Thyroid gland (tissue), 4 donors: ENCODE data around the gene BATF. TPM values are rescaled to one million over a fixed set of nuclear protein-coding genes. Genes with fewer than 3 reads are reported as not detected.
"Not testable (repeated sequence)": the region's sequence is repeated elsewhere in the genome, so short reads cannot be mapped to it uniquely, and the experiment has no call there.

ENCODE experiments used
- DNase-seq, 2 donors: peaks; one replicate each; pipeline ENCODE4 v3.0.0-alpha.2; 2019
- H3K27ac ChIP-seq, 3 donors: fragments of 200-600 bp; sonication (generic); 1 replicate in 2 of 3; 2 replicates in 1 of 3; pipeline ENCODE4 v1.5.1; 2016 to 2019; ENCODE audit warnings: mild to moderate bottlenecking in 1 of 3, moderate library complexity in 1 of 3
- H3K27me3 ChIP-seq: fragments of 200-600 bp; sonication (generic); one replicate; pipeline ENCODE4 v1.5.1; 2019
- H3K36me3 ChIP-seq, 2 donors: fragments of 200-600 bp; sonication (generic); one replicate each; pipeline ENCODE4 v1.5.1; 2016 to 2019
- H3K4me1 ChIP-seq, 2 donors: fragments of 200-600 bp; sonication (generic); one replicate each; pipeline ENCODE4 v1.5.1; 2017 to 2019
- H3K4me3 ChIP-seq, 3 donors: fragments of 200-600 bp; sonication (generic); replicated peaks in 1 of 3; 1 replicate in 2 of 3; 2 replicates in 1 of 3; pipeline ENCODE4 v1.5.1; 2016; ENCODE audit warnings: mild to moderate bottlenecking in 1 of 3
- H3K9me3 ChIP-seq: fragments of 200-600 bp; sonication (generic); one replicate; pipeline ENCODE4 v1.5.1; 2017
- POLR2A ChIP-seq, 2 donors: fragments of 450-650 bp; IDR thresholded peaks; one replicate each; pipeline ENCODE4 v1.6.1; 2017; ENCODE audit warnings: antibody characterized with exemption in 2 of 2, mild to moderate bottlenecking in 2 of 2, moderate library complexity in 1 of 2
- WGBS, 2 donors: methylation state at CpG; one replicate each; pipeline ENCODE4 v1.1.5; 2017; 5-methylcytosine and 5-hydroxymethylcytosine counted together
- intact Hi-C: fragments of 100-400 bp; cut with DNase I; formaldehyde crosslinking; loops from one replicate; pipeline ENCODE4 v1.15.1; 2023
- total RNA-seq, 4 donors: library from RNA; depleted of rRNA; stranded (reverse); fragments of >200 nt; gene quantifications; one replicate each; pipeline ENCODE4 v1.2.3, GENCODE V29; 2016
- TF ChIP-seq, protein P1 (sequence below), 6 experiments: fragments of 200-600 bp in 3 of 6; fragments of 450-650 bp in 3 of 6; sonication (generic) in 3 of 6; IDR thresholded peaks; one replicate each; pipeline ENCODE4 v1.5.1; 2016 to 2019; ENCODE audit warnings: antibody characterized with exemption in 6 of 6, mild to moderate bottlenecking in 2 of 6, inconsistent platforms in 1 of 6, moderate library complexity in 1 of 6

The BATF gene, protein sequence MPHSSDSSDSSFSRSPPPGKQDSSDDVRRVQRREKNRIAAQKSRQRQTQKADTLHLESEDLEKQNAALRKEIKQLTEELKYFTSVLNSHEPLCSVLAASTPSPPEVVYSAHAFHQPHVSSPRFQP
- total RNA-seq, result 1 to 10 TPM in 3 of 4 donors, not detected in 1; 1.6 to 6.6 (median 4.9) TPM

DNA sequence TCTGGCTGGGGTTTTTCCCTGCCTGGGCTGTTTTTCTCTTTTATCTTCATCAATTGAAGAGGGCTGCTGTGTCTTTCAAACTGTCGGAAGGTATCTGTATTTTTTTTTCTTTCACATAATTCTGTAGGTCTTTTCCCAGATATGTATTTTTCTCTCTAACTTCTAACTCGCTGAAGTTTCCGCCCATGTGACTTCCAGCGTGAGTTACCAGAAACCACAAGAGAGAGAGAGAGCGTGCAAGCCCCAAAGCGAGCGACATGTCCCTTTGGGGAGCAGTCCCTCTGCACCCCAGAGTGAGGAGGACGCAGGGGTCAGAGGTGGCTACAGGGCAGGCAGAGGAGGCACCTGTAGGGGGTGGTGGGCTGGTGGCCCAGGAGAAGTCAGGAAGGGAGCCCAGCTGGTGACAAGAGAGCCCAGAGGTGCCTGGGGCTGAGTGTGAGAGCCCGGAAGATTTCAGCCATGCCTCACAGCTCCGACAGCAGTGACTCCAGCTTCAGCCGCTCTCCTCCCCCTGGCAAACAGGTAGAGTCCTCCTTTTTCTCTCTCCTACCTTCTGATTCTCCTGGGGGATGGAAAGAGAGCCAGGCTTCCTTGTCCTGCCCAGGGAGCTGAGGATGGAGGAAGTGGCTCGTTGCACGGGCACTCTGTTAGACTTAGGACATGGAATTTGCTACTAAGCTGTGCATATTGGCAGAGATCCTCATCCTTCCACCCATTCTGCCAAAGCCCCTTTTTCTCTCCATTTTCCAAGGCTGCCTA lies at the start of gene BATF:
Gene BATF (plus strand): TSS at position 246 of the 759 bp plus-strand sequence. CDS start 214 bp downstream, at position 460.
- Histone ChIP-seq H3K9me3 (no peaks in the 10 kb centered on the region), H3K27me3 (no peaks in the 10 kb centered on the region), H3K4me1 (peaks cover 0 to 16% of the 10 kb centered on the region in 2 donors), H3K36me3 (no peaks in the 10 kb centered on the region), H3K27ac (peak within 1 kb of the TSS in 1 of 3 donors; percentile 46), H3K4me3 (no peak within 1 kb of the TSS)
- TF ChIP-seq, protein P1, sequence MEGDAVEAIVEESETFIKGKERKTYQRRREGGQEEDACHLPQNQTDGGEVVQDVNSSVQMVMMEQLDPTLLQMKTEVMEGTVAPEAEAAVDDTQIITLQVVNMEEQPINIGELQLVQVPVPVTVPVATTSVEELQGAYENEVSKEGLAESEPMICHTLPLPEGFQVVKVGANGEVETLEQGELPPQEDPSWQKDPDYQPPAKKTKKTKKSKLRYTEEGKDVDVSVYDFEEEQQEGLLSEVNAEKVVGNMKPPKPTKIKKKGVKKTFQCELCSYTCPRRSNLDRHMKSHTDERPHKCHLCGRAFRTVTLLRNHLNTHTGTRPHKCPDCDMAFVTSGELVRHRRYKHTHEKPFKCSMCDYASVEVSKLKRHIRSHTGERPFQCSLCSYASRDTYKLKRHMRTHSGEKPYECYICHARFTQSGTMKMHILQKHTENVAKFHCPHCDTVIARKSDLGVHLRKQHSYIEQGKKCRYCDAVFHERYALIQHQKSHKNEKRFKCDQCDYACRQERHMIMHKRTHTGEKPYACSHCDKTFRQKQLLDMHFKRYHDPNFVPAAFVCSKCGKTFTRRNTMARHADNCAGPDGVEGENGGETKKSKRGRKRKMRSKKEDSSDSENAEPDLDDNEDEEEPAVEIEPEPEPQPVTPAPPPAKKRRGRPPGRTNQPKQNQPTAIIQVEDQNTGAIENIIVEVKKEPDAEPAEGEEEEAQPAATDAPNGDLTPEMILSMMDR (IDR thresholded peaks at IDR 0.05), result no peak
- no peak for TF ChIP-seq POLR2A (IDR thresholded peaks at IDR 0.05)
- intact Hi-C loops, result no loop called here
- DNase-seq, result peak in 1 of 2 donors; percentile 12
- 63 to 67% methylated on average over 13 of the region's 13 CpGs for WGBS, 2 donors

DNA sequence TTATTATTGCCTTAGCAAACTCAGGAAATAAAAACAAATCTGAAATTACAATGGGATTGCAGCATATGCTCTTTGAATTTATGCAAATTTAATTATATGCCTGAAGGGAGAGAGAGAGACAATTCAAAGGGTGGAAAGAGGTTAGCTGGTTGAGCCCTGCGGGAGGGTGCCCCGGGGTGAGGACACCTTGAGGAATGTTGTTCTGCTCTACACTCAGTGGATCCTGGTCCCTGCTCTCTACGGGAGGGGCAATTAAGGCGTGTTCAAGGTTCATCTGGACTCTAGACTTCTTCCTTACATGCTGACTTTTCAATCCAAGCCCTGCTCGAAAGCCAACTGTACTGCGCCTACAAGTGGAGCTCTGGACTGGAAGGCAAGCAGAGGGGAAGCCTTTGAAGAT lies 48.1 kb upstream of the BATF start:
- H3K27ac ChIP-seq, H3K9me3 ChIP-seq, intact Hi-C loops, DNase-seq, H3K27me3 ChIP-seq, H3K4me3 ChIP-seq: not testable (repeated sequence)
- 77 to 89% methylated on average over 6 of the region's 6 CpGs for WGBS, 2 donors
- Histone ChIP-seq H3K36me3 (peaks cover 0 to 12% of the 10 kb centered on the region in 2 donors), H3K4me1 (peaks cover 11 to 13% of the 10 kb centered on the region in 2 donors)

DNA sequence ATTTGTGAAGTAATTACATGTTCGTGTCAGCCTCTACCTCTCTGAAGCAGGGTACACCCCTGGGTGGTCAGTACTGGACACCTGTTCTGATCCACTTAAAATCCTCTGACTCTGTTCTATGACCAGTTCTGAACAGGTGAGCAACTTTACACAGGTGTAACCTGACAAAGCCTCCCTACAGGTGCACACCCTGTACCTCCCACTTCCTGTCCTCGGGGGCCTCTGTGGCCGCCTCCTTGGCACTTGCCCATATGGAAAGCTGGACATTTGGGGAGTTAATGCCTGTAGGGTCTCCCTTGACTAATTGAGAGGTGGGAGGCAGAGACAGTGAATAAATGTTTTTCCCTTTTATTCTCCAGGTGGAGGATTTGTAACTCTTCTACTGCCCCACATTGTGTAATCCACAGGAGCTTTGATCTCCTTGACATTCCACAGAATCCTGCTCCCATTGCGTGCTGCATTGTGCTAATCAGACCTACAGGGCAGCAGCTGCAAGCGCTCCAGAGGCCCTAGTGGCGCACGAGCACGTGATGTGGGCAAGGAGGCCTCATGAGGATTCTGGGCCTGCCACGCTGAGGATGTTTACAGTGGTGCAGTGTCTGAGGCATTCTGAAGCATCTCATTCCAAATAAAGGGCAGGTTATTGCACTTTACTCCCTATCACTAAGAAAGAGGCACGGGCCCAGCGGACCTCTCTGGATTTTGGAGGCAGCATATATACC lies 45.8 kb upstream of the BATF start:
- no peak overlapping the region for H3K27ac ChIP-seq
- 76 to 77% methylated on average over 11 of the region's 11 CpGs for WGBS, 2 donors
- no peak for TF ChIP-seq POLR2A (IDR thresholded peaks at IDR 0.05)
- TF ChIP-seq, protein P1 (IDR thresholded peaks at IDR 0.05), result no peak
- no peaks in the 10 kb centered on the region for H3K27me3 ChIP-seq
- no peak overlapping the region for H3K4me3 ChIP-seq
- H3K4me1 ChIP-seq, result no peaks in the 10 kb centered on the region
- peaks cover 0 to 7% of the 10 kb centered on the region in 2 donors for H3K36me3 ChIP-seq
- DNase-seq, result no peak
- H3K9me3 ChIP-seq, result no peaks in the 10 kb centered on the region
- intact Hi-C loops, result no loop called here

DNA sequence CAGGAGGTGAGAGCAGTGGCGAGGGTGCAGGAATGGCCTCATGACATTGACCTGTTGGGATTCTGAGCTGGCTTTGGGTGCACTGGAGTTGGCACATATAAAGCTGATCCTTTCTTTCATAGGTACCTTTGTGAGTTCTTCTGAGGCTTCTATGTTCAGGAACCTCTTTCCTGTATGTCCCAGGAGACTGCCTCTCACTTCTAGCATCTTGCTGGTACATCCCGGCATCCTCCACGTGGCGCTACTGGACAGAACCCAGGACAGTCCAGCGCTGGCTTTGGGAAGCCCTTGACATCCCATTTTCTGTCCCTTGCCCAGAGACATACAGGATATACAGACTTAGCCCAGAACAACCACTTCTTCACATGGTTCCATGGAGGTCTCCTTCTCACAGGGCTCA lies 44.4 kb upstream of the BATF start:
- Histone ChIP-seq H3K27ac (no peak overlapping the region), H3K4me1 (no peaks in the 10 kb centered on the region), H3K27me3 (no peaks in the 10 kb centered on the region), H3K9me3 (no peaks in the 10 kb centered on the region), H3K36me3 (no peaks in the 10 kb centered on the region), H3K4me3 (no peak overlapping the region)
- DNase-seq, result no peak
- intact Hi-C loops, result no loop called here
- TF ChIP-seq, protein P1 (IDR thresholded peaks at IDR 0.05), result no peak
- no peak for TF ChIP-seq POLR2A (IDR thresholded peaks at IDR 0.05)
- WGBS, 2 donors, result 86 to 94% methylated on average over 5 of the region's 5 CpGs

DNA sequence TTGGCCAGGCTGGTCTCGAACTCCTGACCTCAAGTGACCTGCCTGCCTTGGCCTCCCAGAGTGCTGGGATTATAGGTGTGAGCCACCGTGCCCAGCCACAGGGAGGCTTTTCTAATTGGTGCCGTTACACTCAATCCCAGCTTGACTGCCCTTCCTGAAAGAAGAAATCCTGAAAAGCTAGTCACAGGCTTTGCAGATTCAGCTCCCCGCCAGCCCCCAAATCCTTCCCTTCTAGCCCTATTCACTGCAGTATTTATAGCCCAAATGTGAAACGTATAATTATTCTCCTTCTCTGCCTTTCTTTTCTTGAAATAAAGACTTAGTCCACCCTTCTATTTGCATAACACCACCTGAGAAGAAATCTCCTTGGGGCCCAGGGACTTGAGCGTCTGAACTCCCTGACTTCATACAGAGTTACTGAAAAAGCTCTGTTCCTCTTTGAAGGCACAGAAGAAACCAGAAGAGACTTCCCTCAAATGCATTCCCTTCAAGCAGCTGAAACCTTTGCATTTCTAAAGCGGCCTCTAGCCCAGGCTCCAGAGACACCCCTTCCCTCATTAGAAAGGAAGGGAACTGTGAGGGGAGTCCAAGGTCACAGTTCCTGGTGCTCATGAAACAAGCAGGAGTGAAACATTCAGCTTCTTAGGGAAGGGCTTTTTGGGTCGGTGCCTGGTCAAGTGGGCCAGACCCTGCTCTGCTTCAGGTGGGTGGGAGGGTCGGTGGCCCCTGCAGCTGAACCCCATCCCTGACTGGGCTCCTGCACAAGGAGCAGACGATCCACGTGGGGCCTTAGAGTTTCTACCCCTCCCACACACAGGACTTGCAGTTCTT lies 42.3 kb upstream of the BATF start:
- intact Hi-C loops, result loop anchor here (10.0 kb wide), 2 partner anchors 85 to 345 kb away; no protein-coding TSS in a partner anchor
- Histone ChIP-seq H3K27me3 (no peaks in the 10 kb centered on the region), H3K4me3 (no peak overlapping the region), H3K36me3 (no peaks in the 10 kb centered on the region), H3K4me1 (no peaks in the 10 kb centered on the region), H3K9me3 (no peaks in the 10 kb centered on the region), H3K27ac (no peak overlapping the region)
- 49% methylated on average over 11 of the region's 11 CpGs for WGBS, 2 donors
- TF ChIP-seq, protein P1 (IDR thresholded peaks at IDR 0.05), result no peak
- TF ChIP-seq POLR2A (IDR thresholded peaks at IDR 0.05), result no peak
- DNase-seq, result no peak
